T-helper 17 cell (primary cell): ENCODE data around the gene CD226. TPM values are rescaled to one million over a fixed set of nuclear protein-coding genes. Genes with fewer than 3 reads are reported as not detected.
"Not testable (repeated sequence)": the region's sequence is repeated elsewhere in the genome, so short reads cannot be mapped to it uniquely, and the experiment has no call there.

Source experiments
- ATAC-seq: fragments of 150-1000 bp; cut with Tn5 transposase; 2 replicates; pipeline ENCODE4 v1.10.0; 2021; ENCODE audit warnings: mild to moderate bottlenecking, moderate library complexity
- DNase-seq, 3 donors: peaks; one replicate each; pipeline versions ENCODE4 v3.0.0 to v3.0.0-alpha.2; 2020 to 2021
- H3K9me3 ChIP-seq: one replicate; pipeline ENCODE4 v1.7.0; 2013; ENCODE audit warnings: low read length, mild to moderate bottlenecking; ENCODE audit not compliant: control insufficient read depth, poor library complexity, severe bottlenecking
- H3K27ac Mint-ChIP-seq: one replicate; pipeline ENCODE4 v1.8.0; 2022; ENCODE audit warnings: mild to moderate bottlenecking, moderate library complexity, mixed read lengths
- H3K27me3 Mint-ChIP-seq: one replicate; pipeline ENCODE4 v1.8.0; 2022; ENCODE audit warnings: mixed read lengths
- H3K36me3 Mint-ChIP-seq: one replicate; pipeline ENCODE4 v1.8.0; 2022; ENCODE audit warnings: low read depth, mixed read lengths
- H3K4me1 Mint-ChIP-seq: one replicate; pipeline ENCODE4 v1.8.0; 2022; ENCODE audit warnings: mild to moderate bottlenecking, mixed read lengths
- H3K4me3 Mint-ChIP-seq: one replicate; pipeline ENCODE4 v1.8.0; 2022; ENCODE audit warnings: mild to moderate bottlenecking, moderate library complexity, mixed read lengths
- total RNA-seq, 4 donors: library from RNA in 2 of 4; stranded (reverse) in 2 of 4; gene quantifications; one replicate each; pipeline ENCODE4 v1.2.3 and lab custom pipeline; 2022 to 2026

Gene CD226
- total RNA-seq, 2 donors from 2014 or later, result 106 to 128 TPM

DNA sequence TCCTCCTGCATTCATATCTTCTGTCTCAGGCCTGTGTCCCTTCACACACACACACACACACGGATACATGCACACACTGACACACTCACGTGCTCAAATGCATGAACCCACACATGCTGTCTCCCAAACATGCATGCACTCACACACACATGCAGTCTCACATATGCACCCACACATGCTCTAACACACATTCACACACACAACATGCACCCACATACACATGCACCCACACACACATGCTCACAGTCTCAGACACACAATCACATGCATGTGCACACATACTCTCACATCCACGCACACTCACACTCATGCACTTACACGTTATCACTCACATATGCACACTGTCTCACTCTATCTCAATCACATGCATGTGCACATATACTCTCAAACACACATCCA lies 1.9 kb upstream of the CD226 start:
- peaks cover 12% of the 10 kb centered on the region for H3K36me3 Mint-ChIP-seq
- no peak overlapping the region for H3K4me3 Mint-ChIP-seq
- ATAC-seq (no peak), DNase-seq (no peak)
- no peak overlapping the region for H3K27ac Mint-ChIP-seq
- no peaks in the 10 kb centered on the region for H3K27me3 Mint-ChIP-seq
- peaks cover 48% of the 10 kb centered on the region for H3K4me1 Mint-ChIP-seq
- no peaks in the 10 kb centered on the region for H3K9me3 ChIP-seq

DNA sequence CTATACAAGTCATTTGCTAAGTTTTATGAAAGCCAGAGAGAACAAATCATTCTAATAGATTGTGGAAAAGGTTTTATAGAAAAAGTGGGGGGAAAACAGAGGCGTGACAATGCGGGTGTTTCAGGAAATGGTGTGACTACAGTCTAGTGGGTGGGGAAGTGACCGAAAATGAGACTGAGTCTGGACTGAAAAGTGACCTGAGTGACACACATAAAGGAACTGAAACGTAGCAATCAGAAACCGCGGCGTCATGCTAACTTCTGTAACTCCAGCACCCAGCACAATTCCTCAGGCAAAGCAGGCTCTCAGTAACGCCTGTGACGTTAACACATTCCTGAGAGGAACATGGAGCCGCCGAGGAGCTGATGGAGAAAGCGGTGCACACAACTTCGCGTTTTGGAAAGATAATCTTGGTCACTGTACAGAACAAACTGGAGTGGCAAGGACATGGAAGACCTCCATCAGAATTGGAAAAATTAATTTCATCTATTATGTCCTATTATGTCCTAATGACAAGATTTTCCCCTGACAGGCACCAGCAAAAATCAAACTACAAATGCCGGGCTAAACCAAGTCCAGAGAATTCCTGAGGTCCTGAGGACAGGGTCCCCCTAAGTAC lies 1.4 kb upstream of the CD226 start:
- H3K9me3 ChIP-seq, result no peaks in the 10 kb centered on the region
- DNase-seq, result no peak
- Mint-ChIP-seq H3K27me3 (no peaks in the 10 kb centered on the region), H3K4me3 (no peak overlapping the region), H3K4me1 (peaks cover 49% of the 10 kb centered on the region), H3K36me3 (peaks cover 12% of the 10 kb centered on the region), H3K27ac (no peak overlapping the region)
- peak; percentile 42 for ATAC-seq

GRCh38 chr18:69948256-69948655 lies 583 bp upstream of the CD226 start:
- Mint-ChIP-seq H3K4me1 (peaks cover 48% of the 10 kb centered on the region), H3K36me3 (peaks cover 12% of the 10 kb centered on the region), H3K27me3 (no peaks in the 10 kb centered on the region), H3K4me3 (peak overlapping the region; percentile 78), H3K27ac (no peak overlapping the region)
- ATAC-seq (no peak), DNase-seq (no peak)
- H3K9me3 ChIP-seq, result no peaks in the 10 kb centered on the region

- no peak overlapping the region for H3K27ac Mint-ChIP-seq
- peak overlapping the region; percentile 78 for H3K4me3 Mint-ChIP-seq
- no peaks in the 10 kb centered on the region for H3K27me3 Mint-ChIP-seq
- DNase-seq, result no peak
- H3K4me1 Mint-ChIP-seq, result peaks cover 50% of the 10 kb centered on the region
- H3K9me3 ChIP-seq, result peaks cover 4% of the 10 kb centered on the region
- ATAC-seq, result no peak
- H3K36me3 Mint-ChIP-seq, result peaks cover 16% of the 10 kb centered on the region
These were observed 991 bp downstream of the CD226 start for GRCh38 chr18:69946608-69947155.

- H3K9me3 ChIP-seq, result peaks cover 4% of the 10 kb centered on the region
- Mint-ChIP-seq H3K36me3 (peaks cover 12% of the 10 kb centered on the region), H3K27me3 (no peaks in the 10 kb centered on the region), H3K27ac (no peak overlapping the region), H3K4me3 (peak overlapping the region; percentile 78), H3K4me1 (peaks cover 46% of the 10 kb centered on the region)
- no peak for DNase-seq
- no peak for ATAC-seq
These were observed 2.2 kb downstream of the CD226 start for GRCh38 chr18:69945220-69946114.

GRCh38 chr18:69944436-69944835 lies 3.2 kb downstream of the CD226 start:
- Mint-ChIP-seq H3K4me3 (peak overlapping the region; percentile 78), H3K36me3 (peaks cover 15% of the 10 kb centered on the region), H3K27ac (no peak overlapping the region), H3K4me1 (peaks cover 51% of the 10 kb centered on the region), H3K27me3 (no peaks in the 10 kb centered on the region)
- peaks cover 4% of the 10 kb centered on the region for H3K9me3 ChIP-seq
- no peak for ATAC-seq
- no peak for DNase-seq

DNA sequence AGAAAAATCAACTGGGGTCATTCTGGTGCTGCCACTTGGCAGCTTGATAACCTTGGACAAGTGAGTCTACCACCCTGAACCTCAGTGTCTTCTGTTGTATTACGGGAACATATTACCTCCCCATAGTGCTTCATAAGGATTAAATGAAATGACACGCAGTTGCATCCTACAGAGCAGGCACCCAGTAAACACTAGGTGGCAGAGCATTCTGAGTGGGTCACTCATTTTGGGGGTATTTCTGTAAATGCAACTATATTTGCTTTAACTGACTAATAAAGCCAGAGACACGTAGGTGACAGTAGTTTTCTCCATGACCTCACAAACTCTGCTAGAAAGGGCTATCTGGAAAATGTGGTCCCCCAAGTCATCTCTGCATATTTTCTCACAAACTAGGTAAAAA lies 4.7 kb downstream of the CD226 start:
- no peaks in the 10 kb centered on the region for H3K27me3 Mint-ChIP-seq
- peaks cover 51% of the 10 kb centered on the region for H3K4me1 Mint-ChIP-seq
- peak overlapping the region; percentile 51 for H3K4me3 Mint-ChIP-seq
- H3K9me3 ChIP-seq, result peaks cover 4% of the 10 kb centered on the region
- H3K27ac Mint-ChIP-seq, result peak overlapping the region; percentile 56
- H3K36me3 Mint-ChIP-seq, result peaks cover 15% of the 10 kb centered on the region
- ATAC-seq (no peak), DNase-seq (no peak)

- Mint-ChIP-seq H3K27ac (no peak overlapping the region), H3K36me3 (peaks cover 15% of the 10 kb centered on the region), H3K27me3 (no peaks in the 10 kb centered on the region), H3K4me3 (no peak overlapping the region), H3K4me1 (peaks cover 45% of the 10 kb centered on the region)
- DNase-seq (no peak), ATAC-seq (no peak)
- peaks cover 4% of the 10 kb centered on the region for H3K9me3 ChIP-seq
These were observed 6.5 kb downstream of the CD226 start for GRCh38 chr18:69941183-69941582.

DNA sequence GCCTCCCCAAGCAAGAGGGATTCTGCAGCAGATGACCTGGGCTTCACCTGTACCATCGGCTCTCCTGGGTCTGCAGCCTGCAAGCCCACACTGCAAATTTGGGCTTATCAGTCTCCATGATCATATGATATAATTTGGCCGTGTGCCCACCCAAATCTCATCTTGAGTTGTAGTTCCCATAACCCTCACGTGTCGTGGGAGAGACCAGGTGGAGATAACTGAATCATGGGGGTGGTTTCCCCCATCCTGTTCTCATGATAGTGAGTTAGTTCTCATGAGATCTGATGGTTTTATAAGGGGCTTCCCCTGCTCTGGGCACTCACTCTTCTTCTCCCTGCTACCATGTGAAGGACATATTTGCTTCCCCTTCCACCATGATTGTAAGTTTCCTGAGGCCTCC lies 7.9 kb downstream of the CD226 start:
- not testable (repeated sequence) for ATAC-seq, H3K9me3 ChIP-seq, H3K27ac Mint-ChIP-seq, DNase-seq, H3K36me3 Mint-ChIP-seq, H3K27me3 Mint-ChIP-seq
- peak overlapping the region; percentile 2 for H3K4me3 Mint-ChIP-seq
- peaks cover 42% of the 10 kb centered on the region for H3K4me1 Mint-ChIP-seq

GRCh38 chr18:69936191-69936558 lies 11.5 kb downstream of the CD226 start:
- H3K4me1 Mint-ChIP-seq, result peaks cover 26% of the 10 kb centered on the region
- no peak overlapping the region for H3K27ac Mint-ChIP-seq
- ATAC-seq (no peak), DNase-seq (no peak)
- H3K9me3 ChIP-seq, result no peaks in the 10 kb centered on the region
- peak overlapping the region; percentile 74 for H3K4me3 Mint-ChIP-seq
- H3K36me3 Mint-ChIP-seq, result peaks cover 2% of the 10 kb centered on the region
- no peaks in the 10 kb centered on the region for H3K27me3 Mint-ChIP-seq

- peak in 2 of 3 donors; percentile 52 to 57 for DNase-seq
- Mint-ChIP-seq H3K4me1 (peaks cover 28% of the 10 kb centered on the region), H3K36me3 (peaks cover 2% of the 10 kb centered on the region), H3K4me3 (peak overlapping the region; percentile 74), H3K27me3 (no peaks in the 10 kb centered on the region), H3K27ac (no peak overlapping the region)
- ATAC-seq, result peak; percentile 99
- H3K9me3 ChIP-seq, result no peaks in the 10 kb centered on the region
These were observed 12.1 kb downstream of the CD226 start for GRCh38 chr18:69935319-69936190.

- Mint-ChIP-seq H3K4me1 (peaks cover 27% of the 10 kb centered on the region), H3K36me3 (peaks cover 3% of the 10 kb centered on the region), H3K27ac (no peak overlapping the region), H3K4me3 (no peak overlapping the region), H3K27me3 (no peaks in the 10 kb centered on the region)
- ATAC-seq (no peak), DNase-seq (no peak)
- no peaks in the 10 kb centered on the region for H3K9me3 ChIP-seq
These were observed 12.9 kb downstream of the CD226 start for GRCh38 chr18:69934601-69935265.
